GM21737 (cell line): Measurements from ENCODE around the gene DNMT3A.

ENCODE experiments used
- ATAC-seq: cut with Tn5 transposase; IDR thresholded peaks from one replicate; pipeline ENCODE4 v1.9.1; 2021; ENCODE audit warnings: mild to moderate bottlenecking, moderate library complexity; ENCODE audit not compliant: unreplicated experiment

The DNMT3A gene

DNA sequence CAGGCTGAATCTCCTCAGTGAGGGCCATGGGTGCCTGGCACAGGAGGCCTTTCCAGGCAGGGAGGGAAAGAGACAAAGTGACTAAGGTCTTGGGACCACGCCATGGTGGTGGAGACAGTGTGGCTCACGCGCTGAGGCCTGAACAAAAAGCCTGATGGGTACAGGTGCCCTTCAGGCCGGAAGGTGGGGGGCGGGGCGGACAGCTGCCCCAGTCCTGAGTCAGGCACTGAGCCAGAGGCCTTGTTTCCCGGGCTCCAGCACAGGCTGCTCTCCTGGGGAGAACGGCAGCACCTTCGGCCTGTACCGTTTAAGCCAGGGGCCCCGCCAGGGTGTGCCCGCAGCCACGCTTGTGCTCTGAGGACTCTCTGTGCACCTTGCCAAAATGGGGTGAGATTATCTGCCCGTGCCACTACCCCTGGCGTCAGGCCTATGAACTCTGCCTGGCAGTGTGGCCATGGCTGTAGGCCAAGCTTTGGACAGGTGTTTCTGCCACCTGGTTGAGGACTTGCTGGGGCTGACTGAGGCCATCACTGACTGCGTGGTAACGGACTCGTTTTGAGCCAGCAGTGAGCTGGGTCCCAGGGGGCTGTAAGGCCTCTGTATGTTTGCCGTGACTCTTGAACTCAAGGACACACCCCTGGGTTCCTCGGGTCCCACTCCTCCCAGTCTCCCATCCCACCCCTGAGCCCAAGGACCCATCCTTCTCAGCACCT lies 31.7 kb upstream of the DNMT3A start:
- no peak for ATAC-seq

DNA sequence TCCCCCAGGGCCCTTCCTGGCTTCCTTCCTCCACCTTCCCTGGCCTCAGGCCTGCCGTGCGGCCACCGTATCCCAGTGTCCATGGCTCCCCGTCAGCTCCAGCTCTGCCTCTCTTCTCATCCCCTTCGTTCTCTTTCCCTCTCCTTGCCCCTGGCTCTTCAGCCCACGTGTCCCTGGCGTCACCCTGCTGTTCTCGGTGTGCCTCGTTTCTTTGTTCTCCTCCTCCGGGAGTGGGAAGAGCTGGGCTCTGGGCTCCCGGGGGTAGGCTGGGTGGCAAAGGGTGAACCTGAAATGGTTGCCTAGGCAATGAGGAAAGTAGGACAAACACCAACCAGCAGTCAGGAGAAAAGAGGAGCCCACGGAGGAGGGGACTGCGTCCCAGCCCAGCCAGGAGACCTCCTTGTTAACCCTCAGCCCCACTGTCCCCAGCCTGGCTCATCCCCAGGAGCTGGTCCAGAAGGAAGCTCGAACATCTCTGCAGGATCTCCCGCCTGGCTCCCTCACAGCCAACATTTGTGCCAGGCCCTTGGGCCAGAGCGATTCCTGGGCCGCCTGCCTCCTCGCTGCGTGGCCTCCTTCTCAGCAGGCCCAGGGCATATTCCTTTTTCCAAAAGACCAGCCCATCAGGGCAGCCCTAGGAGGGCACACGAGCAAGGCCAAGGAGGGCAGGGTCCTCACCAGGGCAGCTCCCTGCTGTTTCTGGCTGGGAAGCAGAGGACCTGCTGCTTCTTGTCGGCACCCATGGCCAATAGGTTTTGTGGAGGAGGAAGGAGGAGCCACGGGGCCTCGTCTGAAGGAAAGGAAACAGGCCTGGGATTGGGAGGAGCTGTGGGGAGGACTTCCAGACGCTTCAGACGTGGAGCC lies 30.9 kb upstream of the DNMT3A start:
- no peak for ATAC-seq

DNA sequence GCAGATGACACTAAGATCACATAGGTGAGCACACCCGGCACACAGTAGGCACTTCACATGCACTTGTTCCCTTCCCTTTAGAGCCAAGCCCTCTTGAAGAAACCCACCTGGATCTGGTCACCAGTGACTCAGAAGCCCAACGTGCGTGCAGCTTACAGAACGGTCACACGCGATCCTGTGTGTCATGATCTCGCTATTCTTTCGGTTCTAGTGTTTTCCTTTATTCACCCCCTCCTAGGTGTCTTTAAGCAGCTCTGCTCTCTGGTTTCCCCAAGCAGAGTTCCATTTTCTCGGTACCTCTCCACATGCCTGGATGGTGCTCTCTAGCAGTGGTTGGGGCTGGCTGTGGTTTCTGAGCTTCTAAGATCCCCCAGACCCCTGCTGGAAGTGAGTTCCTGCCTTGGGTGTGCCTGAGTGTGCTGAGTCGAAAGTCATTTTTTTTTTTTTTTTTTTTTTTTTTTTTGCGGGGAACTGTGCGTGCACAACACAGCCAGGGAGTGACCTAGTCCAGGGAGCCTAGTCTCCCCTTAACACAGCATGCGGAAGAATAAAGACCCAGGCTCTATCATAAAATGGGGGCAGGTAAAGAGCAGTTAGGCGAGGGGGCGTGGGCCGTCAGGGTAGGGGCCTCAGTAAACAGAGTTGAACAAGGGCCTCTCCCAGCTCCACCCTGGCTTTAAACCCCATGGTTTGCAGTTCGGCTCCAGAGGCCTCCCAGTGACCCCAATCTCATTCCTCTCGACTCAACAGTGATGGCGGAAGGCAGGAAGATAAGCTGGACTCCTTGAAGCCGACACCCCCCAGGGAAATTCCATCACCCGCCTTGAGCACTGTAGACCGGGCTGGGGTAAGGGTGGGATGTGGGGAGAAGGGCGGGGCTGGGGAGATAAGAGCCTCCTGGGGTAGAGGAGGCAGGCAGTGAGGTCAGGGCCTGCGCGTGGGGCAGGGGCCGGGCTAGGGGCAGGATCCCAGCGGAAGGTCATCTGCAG lies 29.8 kb upstream of the DNMT3A start:
- no peak for ATAC-seq

DNA sequence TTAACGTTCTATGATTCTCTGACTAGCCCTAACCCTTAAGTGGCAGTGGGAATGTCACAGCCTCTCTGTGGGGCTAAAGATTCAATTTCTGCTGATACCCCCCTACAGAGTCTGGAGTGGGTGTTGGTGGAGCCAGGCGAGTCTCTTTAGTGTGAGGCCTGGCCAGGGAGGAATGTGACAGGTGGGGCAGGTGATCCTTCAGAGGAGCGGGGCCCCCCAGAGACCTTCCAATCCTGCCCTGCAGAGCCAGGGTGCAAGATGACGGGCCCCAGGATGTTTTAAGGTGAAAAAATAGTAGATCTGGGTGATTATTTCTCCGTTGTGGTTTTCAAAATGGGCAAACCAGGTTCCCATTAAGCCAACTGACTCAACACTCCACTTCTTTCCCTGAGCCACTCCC lies 28.2 kb upstream of the DNMT3A start:
- ATAC-seq: no peak

DNA sequence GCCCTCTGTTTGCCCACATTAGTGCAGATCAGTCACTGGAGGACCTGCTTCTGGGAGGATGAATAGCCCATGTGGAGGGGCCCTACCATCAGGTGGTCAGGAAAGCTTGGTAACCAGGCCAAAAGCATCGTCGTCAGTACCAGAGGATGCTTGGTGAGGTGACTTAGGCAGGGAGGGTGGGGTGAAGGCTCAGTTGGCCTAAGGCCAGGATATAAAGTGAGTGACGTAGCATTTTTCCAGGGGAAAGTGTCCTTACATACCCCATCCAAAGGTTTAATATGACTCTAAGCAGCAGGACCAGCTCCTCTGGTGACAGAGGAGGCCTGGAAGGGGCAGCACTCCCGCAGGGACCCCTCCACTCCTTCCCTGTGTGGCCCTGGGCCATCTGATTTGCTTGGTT lies 27.7 kb upstream of the DNMT3A start:
- no peak for ATAC-seq

DNA sequence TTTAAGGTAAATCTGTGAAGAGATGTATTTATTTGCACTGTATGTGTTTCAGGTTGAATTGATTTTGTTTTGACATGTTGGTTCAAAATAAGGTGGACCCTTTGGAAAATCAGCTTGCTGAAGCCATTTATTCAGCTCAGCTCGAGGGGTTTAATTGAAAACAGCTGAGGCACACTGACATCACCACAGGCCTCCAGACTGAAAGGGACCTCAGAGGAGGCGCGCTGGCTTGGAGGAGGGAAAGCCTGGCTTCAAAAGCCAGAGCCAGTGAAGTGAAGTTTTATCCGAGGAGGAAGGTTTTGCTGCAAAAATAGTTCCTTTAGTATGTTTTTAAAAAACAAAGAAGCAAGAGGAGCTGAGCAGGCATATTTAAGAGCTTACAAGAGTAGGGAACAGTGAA lies 26.9 kb upstream of the DNMT3A start:
- no peak for ATAC-seq

DNA sequence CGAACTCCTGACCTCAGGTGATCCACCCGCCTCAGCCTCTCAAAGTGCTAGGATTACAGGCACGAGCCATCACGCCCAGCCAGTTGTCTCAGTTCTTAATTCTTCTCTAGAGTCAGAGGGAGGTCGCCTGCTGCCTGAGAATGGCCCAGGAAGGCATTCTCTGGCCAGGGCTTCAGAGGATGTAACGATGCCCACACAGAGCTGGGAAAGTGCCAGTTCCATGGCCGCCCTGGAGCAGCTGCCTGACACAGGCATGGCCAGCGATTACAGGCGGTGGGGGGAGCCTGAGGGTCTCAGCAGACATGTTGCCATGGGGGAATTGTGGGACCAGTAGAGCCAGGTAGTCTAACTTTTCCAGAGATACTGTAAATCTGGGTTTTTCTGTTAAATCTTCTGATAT lies 25.6 kb upstream of the DNMT3A start:
- ATAC-seq: no peak

DNA sequence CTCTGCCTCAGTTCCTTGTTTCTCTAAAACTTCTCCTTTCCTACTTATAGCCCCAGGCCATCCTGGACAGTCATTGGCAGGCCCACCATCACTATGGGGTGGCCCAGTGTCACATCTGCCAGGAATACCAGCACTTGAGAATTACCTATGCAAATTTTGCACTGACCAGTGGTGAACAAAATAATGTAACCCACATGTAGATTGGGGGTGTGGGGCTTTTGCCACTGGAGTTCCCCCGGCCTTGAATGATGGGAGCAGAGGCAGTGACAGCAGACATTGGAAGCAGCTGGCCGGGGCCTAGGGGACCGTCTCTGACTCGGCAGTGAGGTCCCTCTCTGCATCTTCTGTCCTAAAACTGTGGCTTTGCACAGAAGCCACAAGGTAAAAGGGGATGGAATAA lies 24.9 kb upstream of the DNMT3A start:
- ATAC-seq: no peak

DNA sequence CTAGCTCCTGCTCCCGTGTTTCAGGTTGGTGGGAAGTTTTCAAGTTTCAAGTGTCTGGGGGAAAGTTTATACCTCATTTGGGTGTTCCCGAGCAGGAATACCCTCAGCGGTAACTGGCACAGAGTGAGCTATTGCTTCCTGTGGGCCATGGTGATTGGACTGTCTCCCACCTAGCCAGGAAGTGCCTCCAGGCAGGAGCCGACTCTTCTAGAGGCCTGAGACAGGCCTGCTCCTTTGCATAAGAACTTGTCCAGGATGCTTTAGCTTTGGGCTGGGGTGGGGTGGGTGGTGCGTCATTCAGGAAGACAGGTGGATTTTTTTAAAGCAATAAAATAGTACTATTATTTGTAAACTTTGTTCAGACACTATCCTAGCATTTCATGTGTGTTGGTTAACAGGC lies 23.5 kb upstream of the DNMT3A start:
- no peak for ATAC-seq

DNA sequence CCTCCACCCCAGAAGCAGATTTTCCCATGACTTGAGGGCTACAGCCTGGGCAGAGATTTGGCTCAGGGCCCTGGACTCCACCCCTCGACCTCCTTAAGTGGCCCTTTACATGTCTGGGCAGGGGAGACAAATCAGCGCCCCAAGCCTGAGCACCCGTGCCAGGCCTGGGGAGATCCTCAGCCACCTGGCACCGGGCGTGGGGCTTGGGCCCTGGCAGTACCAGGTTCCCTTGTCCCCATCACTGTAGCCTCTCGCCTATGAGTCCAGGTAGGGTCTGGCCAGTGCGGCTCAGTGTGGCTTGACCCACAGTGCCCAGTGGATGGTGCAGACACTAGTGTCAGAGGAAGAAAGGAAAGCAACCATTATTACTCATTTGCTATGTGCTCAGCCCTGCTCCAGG lies 22.0 kb upstream of the DNMT3A start:
- no peak for ATAC-seq

DNA sequence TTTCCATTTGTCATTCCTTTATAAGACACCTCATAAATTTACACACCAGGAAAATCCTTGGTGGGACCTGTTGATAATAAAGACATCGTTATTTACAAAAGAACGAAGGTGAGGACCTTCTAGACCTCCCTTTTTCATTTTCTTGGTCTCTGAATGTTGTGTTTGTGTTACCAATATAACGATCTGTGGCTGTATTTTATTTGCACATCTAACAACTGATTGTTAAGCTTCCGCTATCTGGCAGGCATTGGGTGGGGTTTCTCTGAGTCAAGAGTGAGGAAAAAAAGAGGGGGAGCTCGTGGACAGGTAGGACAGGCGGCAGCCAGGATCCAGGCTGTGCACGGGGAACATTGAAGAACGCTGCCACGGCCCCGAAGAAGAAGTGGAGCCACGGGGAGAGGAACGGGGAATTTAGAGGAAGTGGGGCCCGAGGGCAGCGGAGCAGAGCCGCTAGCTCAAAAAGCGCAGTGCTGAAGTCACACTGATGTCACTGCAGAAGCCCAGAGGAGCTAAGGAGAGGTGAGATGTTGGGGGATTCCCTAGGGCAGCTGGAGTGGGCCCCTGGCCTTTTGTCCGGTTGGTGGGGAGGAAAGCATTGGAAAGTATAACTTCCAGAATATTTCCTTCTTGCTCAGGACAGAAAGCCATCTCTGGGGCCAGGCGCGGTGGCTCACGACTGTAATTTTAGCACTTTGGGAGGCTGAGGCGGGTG lies 20.9 kb upstream of the DNMT3A start:
- peak; percentile 62 for ATAC-seq

DNA sequence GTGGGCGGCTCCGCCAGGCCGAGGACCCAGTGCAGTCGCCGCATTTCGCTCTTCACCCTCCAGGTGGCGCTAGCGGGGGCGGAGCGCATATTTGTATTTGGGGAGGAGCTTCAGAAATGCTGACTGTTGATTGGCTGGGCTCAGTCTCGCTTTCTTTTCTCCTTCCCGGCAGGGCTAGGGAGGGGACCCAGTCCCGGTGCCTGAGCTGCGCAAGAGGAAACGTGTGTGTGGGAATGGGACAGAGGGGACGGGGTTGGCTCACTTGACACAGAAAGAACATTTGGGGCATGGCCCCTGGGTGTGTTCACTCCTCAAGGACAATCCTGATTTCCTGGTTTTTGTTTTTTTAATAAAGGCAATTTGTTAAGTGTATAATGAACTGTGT lies 20.3 kb upstream of the DNMT3A start:
- peak; percentile 86 for ATAC-seq

DNA sequence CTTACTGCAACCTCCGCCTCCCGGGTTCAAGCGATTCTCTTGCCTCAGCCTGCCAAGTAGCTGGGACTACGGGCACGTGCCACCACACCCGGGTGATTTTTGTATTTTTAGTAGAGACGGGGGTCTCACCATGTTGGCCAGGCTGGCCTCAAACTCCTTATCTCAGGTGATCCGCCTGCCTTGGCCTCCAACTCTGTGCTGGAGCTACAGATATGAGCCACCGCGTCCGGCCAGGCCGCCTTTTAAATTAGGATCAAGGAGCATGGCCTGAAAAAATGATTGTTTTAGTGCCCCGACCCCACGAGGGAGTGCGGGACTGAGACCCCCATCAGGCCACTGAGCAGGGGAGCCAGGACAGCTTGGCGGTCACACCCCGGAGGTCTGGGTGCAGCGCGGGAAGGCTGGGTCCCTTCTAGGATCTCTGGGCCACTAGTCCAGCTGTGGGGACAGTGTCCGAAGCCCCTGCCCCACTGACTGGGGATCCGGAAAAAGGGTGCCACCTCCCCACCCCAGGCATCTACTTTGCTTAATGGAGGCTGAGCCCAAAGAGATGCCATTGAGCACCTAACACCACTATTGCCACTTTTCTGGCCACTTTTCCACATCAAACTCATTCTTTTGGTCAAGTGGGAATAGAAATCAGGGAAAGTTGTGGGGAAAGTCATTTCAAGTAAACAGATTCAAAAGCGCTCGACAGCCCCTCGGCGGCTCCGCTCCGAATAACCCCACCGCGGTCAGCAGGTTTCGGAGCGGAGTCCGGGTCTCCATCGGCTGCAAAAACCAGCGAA lies 19.7 kb upstream of the DNMT3A start:
- ATAC-seq: no peak

DNA sequence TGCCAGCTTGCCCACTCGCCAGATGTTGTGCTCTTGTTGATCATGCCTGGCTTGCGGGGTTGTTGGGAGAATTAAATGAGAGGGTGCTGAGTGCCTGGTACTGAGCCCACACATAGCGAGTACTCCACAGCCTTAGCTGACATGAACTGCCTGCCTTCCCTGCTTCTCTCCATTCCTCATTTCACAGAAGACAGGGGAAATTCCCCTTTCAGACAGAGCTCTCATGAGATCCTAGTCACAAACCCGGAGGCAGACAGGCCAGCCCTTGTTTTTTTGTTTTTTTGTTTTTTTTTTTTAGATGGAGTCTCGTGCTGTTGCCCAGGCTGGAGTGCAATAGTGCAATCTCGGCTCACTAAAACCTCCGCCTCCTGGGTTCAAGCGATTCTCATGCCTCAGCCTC lies 17.1 kb upstream of the DNMT3A start:
- no peak for ATAC-seq

DNA sequence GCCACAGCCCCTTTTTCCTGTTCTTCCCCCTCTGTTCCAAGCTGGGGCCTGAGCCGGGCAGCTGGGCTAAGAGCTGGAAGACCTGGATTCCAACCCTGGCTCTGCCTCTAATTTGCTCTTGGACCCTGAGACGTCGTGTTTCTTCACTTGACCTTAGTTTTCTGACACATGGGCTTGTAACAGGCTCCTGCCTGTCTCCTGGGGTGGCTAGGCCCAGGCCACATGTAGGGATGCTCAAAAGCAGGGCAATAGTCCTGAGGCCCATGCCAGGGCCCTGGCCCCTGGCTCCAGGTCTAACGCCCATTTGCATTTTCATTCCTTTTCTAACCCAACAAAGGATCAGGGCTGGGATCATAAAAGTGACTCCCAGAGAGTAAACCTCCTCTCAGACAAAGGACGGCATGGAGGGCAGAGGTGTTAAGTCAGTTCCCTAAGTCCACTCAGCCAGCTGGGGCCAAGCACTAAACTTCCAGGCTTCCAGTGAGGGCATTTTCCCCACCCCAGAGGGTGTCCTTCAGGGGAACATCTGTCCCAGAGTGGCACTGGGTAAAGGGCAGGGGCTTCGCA lies 16.6 kb upstream of the DNMT3A start:
- ATAC-seq: no peak

DNA sequence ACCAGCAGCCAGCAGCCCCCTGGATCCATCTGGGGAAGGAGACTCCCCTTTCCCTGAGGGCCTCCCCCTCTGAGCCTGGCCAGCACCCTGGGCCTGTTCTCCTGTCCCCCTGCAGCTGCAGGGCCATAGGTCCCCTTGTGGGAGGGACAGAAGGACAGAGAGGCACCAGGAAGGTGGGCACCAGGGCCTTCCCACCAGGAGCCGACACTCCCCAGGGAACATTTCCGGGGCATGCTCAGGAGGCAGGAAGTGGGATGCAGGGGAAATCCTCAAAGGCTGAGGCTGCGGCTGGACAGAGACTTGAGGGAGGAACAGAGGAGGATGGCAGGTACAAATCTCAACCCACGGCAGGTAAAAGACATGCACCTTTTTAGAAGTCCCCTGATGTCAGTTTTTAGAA lies 14.4 kb upstream of the DNMT3A start:
- no peak for ATAC-seq

DNA sequence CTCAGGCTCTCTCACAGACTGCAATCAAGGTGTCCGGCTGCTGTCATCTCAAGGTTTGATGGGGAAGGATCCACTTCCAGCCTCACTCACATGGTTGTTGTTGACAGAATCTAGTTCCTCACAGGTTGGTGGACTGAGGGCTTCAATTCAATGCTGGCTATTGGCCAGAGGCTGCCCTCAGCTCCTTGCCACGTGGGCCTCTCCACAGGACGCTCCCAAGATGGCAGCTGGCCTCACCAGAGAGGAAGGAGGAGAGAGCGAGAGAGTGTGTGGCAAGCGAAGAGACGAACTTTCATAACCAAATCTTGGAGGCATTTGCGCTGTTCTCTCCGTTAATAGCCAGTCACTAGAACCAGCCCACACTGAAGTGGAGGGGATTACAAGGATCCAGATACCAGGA lies 13.5 kb upstream of the DNMT3A start:
- no peak for ATAC-seq

DNA sequence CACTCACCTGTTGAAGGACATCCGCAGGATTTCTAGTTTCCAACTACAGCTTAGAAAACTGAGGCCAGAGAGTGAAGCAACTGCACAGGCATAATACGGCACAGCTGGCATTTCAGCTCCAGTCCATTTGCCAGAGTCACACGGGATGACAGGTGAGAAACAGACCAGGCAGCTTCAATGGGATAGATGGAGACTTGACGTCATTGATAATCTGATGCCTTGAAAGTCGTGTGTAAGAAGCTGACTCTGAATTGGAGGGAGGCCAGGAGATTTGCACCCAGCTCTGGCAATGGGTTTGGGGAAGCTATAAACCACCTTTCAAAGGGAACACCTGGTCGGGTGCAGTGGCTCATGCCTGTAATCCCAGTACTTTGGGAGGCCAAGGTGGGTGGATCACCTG lies 12.4 kb upstream of the DNMT3A start:
- ATAC-seq: no peak

DNA sequence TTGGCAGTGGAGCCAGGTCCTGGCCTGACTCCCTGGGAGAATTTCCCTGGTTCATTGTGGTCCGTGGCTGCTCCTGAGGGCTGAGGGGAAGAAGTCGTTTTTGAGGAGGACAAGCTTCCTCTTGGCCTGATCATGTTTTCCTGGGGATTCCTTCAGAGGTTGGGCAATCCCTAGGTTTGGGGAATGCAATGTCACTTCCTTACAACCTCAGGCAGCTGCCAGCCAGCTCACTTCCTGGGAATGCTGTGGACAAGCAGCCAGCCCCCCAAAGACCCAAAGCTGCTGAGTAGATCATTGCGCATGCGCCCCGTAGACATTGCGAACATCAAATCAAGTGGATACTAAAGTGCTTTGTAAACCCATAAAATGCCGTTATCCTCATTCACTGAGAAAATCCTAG lies 7.7 kb upstream of the DNMT3A start:
- no peak for ATAC-seq

DNA sequence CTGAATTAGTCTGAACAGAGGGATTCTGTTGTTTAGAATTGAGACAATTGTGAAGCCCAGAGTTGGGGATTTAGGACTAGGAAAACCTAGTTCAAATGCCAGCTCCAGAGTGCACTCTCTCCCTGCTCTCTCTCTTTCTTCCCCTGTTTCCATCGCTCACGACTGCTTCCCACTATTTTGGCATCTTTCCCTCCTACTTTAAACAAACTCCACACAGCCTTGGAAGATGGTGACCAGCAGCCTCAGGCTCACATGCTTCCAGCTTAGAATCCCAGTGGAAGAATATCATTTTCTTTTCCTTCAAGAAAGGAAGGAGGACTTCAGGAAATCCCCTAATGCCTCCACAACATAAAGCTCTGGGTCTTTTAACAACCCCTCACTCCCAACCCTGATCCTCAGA lies 6.1 kb upstream of the DNMT3A start:
- ATAC-seq: no peak
